HepG2 (cell line): ENCODE data around the gene MAPK13. TPM values are rescaled to one million over a fixed set of nuclear protein-coding genes. Genes with fewer than 3 reads are reported as not detected.

Experiments
- ATAC-seq: fragments of 200-7000 bp; cut with Tn5 transposase; 3 replicates; pipeline ENCODE4 v1.9.1; 2020; ENCODE audit warnings: mild to moderate bottlenecking, moderate library complexity
- BruUV-seq: library from RNA; stranded (reverse); fragments of 400-500 nt; replicated peaks from 2 replicates; lab custom pipeline; 2021; lab: Mats Ljungman, UMichigan
- CTCF ChIA-PET: fragments of 300-600 bp; formaldehyde crosslinking; extraction: SDS; loops from one replicate; lab custom pipeline; 2021; ENCODE audit warnings: low total read pairs, inconsistent platforms, low intra/inter-chr PET ratio; lab: Yijun Ruan, JAX
- POLR2A ChIA-PET: fragments of 350-600 bp; sonication (Branson Sonifier 250); formaldehyde crosslinking; loops from one replicate; lab custom pipeline; 2020; ENCODE audit warnings: antibody characterized with exemption, inconsistent platforms; lab: Yijun Ruan, JAX
- DNase-seq: peaks from one replicate; pipeline ENCODE4 v3.0.0-alpha.2; 2015; ENCODE audit warnings: low spot score
- FAIRE-seq: peaks from 3 replicates; lab custom pipeline; 2011; peaks lifted over from hg19 to GRCh38; lab: Jason Lieb, UNC
- H2AFZ ChIP-seq: one replicate; pipeline ENCODE4 v1.6.1; 2011; ENCODE audit warnings: low read length, inconsistent platforms
- H3K27ac ChIP-seq: fragments of 300-600 bp; 3 replicates; pipeline ENCODE4 v1.8.0; 2011; ENCODE audit warnings: mixed run types, mild to moderate bottlenecking, mixed read lengths, low read length, inconsistent platforms; ENCODE audit not compliant: insufficient read depth; ENCODE audit errors: extremely low read length
- H3K27me3 ChIP-seq, 2 experiments: fragments of 200-600 bp in 1 of 2; 2 replicates in 1 of 2; 3 replicates in 1 of 2; pipeline versions ENCODE4 v1.6.0 to v1.8.0; 2011; ENCODE audit warnings: low read length in 2 of 2, mild to moderate bottlenecking in 2 of 2, moderate library complexity in 2 of 2, inconsistent platforms in 1 of 2; ENCODE audit not compliant: insufficient read depth in 2 of 2, control insufficient read depth in 1 of 2
- H3K36me3 ChIP-seq, 2 experiments: fragments of 200-600 bp in 1 of 2; replicated peaks in 1 of 2; 2 replicates in 1 of 2; 3 replicates in 1 of 2; pipeline versions ENCODE4 v1.5.1 to v1.8.0; 2011; ENCODE audit warnings: low read length in 2 of 2, inconsistent platforms in 1 of 2; ENCODE audit not compliant: insufficient read depth in 2 of 2, control insufficient read depth in 1 of 2
- H3K4me1 ChIP-seq: 2 replicates; pipeline ENCODE4 v1.5.1; 2012; ENCODE audit warnings: low read length, inconsistent platforms; ENCODE audit not compliant: insufficient read depth
- H3K4me2 ChIP-seq: 2 replicates; pipeline ENCODE4 v1.6.0; 2011; ENCODE audit warnings: low read depth, low read length, inconsistent platforms
- H3K4me3 ChIP-seq, 3 experiments: fragments of 200-600 bp in 1 of 3; sonication (generic), shearing (Covaris generic) in 1 of 3; replicated peaks in 1 of 3; 2 replicates each; pipeline ENCODE4 v1.5.1; 2011 to 2016; ENCODE audit warnings: low read length in 3 of 3, inconsistent platforms in 2 of 3, low read depth in 2 of 3, mild to moderate bottlenecking in 2 of 3, control low read depth in 1 of 3, mixed read lengths in 1 of 3; ENCODE audit not compliant: insufficient read depth in 1 of 3
- H3K79me2 ChIP-seq: one replicate; pipeline ENCODE4 v1.6.1; 2011; ENCODE audit warnings: low read length, inconsistent platforms; ENCODE audit not compliant: insufficient read depth
- H3K9ac ChIP-seq: 2 replicates; pipeline ENCODE4 v1.6.0; 2011; ENCODE audit warnings: mild to moderate bottlenecking, low read depth, low read length, inconsistent platforms; ENCODE audit not compliant: insufficient read depth
- H3K9me3 ChIP-seq: 2 replicates; pipeline ENCODE4 v1.5.1; 2012; ENCODE audit warnings: mild to moderate bottlenecking, low read length
- H4K20me1 ChIP-seq: 2 replicates; pipeline ENCODE4 v1.6.0; 2011; ENCODE audit warnings: inconsistent platforms, mild to moderate bottlenecking, low read length, moderate library complexity; ENCODE audit not compliant: insufficient read depth
- GMEB2 ChIP-seq: IDR thresholded peaks from 2 replicates; pipeline ENCODE4 v1.6.1; 2016; ENCODE audit warnings: missing biosample characterization, missing genetic modification reagents, low read depth
- IRF1 ChIP-seq: sonication (generic); formaldehyde crosslinking; IDR thresholded peaks from 2 replicates; pipeline ENCODE4 v1.4.0; 2020; ENCODE audit warnings: low read depth, mild to moderate bottlenecking, missing genetic modification reagents
- ZNF44 ChIP-seq: sonication (generic); formaldehyde crosslinking; IDR thresholded peaks from 2 replicates; pipeline ENCODE4 v1.5.1; 2020; ENCODE audit warnings: mild to moderate bottlenecking, missing genetic modification reagents
- WGBS: methylation state at CpG from one replicate; pipeline ENCODE4 v1.1.6; 2017; ENCODE audit warnings: low lambda C conversion rate; 5-methylcytosine and 5-hydroxymethylcytosine counted together
- in situ Hi-C: cut with HindIII; loops from 2 replicates; pipeline ENCODE4 v1.10.0; 2017; ENCODE audit warnings: low pct_unique_long_range_greater_than_20kb; ENCODE audit not compliant: extremely low pct_ligation_motif_present
- intact Hi-C: fragments of 100-400 bp; cut with micrococcal nuclease; formaldehyde crosslinking; loops from one replicate; pipeline ENCODE4 v1.10.0; 2022; ENCODE audit not compliant: unreplicated experiment
- polyA plus RNA-seq, 8 experiments: library from polyadenylated mRNA; depleted of rRNA in 3 of 8; stranded (reverse) in 7 of 8; unstranded in 1 of 8; fragments of >200 nt; fragmentation: Illumina TruSeq in 4 of 8; extraction: Trizol in 4 of 8; gene quantifications; 2 replicates each; pipeline versions ENCODE4 v1.2.1 to v1.2.3, GENCODE V29; 2011 to 2016; ENCODE audit warnings: low read depth in 4 of 8, missing spikeins in 1 of 8, mixed read lengths in 1 of 8; ENCODE audit not compliant: insufficient read depth in 1 of 8
- total RNA-seq, 5 experiments: library from RNA; depleted of rRNA; stranded (reverse); fragments of >200 nt; fragmentation: Illumina TruSeq; extraction: Trizol; gene quantifications; 2 replicates each; pipeline ENCODE4 v1.2.3, GENCODE V29; 2016; ENCODE audit warnings: low read depth in 1 of 5

The MAPK13 gene
- total and polyA plus RNA-seq, 2 of the 13 experiments (the other 11 are each of a cell fraction or from before 2014, with no cell fraction given) = 12.7 to 43.4 TPM

DNA sequence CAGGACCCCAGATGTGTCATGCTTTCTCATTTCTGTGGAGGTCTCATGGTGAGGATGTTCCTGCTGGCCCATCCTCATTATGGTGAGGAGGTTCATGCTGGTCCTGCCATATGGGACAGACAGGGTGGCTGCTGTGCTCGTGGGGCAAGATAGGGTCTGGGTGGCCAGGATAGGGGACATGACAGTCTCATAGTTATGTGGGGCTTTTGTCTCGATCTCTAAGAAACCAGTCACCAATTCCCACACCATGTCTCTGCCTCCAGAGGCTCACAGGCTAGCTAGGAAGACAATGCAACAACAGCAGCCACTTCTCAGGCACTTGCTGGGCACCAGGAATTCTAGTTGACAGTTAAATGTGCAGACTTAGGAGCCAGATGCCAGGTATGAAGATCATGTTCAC lies 4.2 kb upstream of the MAPK13 start:
- Histone ChIP-seq H3K27ac (no peak overlapping the region), H3K4me2 (no peak overlapping the region), H3K9ac (no peak overlapping the region), H3K4me3 (no peak overlapping the region), H2AFZ (no peak overlapping the region), H3K4me1 (peaks cover 69% of the 10 kb centered on the region), H3K9me3 (no peaks in the 10 kb centered on the region), H3K79me2 (no peaks in the 10 kb centered on the region), H3K27me3 (no peaks in the 10 kb centered on the region), H3K36me3 (no peaks in the 10 kb centered on the region), H4K20me1 (no peaks in the 10 kb centered on the region)
- in situ Hi-C loops (loop anchor here (5.0 kb wide), 1 partner anchor 236 kb away; no protein-coding TSS in a partner anchor), intact Hi-C loops (no loop called here)
- ChIA-PET POLR2A (interaction anchor here (0.7 to 2.1 kb wide), 6 partner anchors 10 to 99 kb away, joined by 3 to 22 read pairs (median 3); partner anchors contain the start of genes BRPF3 and MAPK14), CTCF (no interaction called here)
- ATAC-seq (no peak), FAIRE-seq (no peak), DNase-seq (no peak)
- no TSS peak for BruUV-seq
- TF ChIP-seq ZNF44 (0 out of 2 replicates have a peak, but pooled peaks have one; percentile 25), IRF1 (CRISPR knock-in tag) (no peak), GMEB2 (CRISPR knock-in tag) (no peak)
- WGBS = 95% methylated on average over 2 of the region's 2 CpGs
